ENCODE measurements around the gene STAT3. TPM values are rescaled to one million over a fixed set of nuclear protein-coding genes. Genes with fewer than 3 reads are reported as not detected.
"Not testable (repeated sequence)": the region's sequence is repeated elsewhere in the genome, so short reads cannot be mapped to it uniquely, and the experiment has no call there.

The STAT3 gene
- total and polyA plus RNA-seq, 2 experiments from 2014 or later: 82.1 to 82.7 TPM

GRCh38 chr17:42301022-42301421 lies 87.2 kb downstream of the STAT3 start:
- Histone ChIP-seq H3K36me3 (no peaks in the 10 kb centered on the region), H3K4me1 (ENCODE audit: low read depth) (no peaks in the 10 kb centered on the region), H3K4me3 (no peak overlapping the region), H3K27ac (no peak overlapping the region), H3K9me3 (ENCODE audit: low read depth) (no peaks in the 10 kb centered on the region), H3K27me3 (no peaks in the 10 kb centered on the region)
- no peak for TF ChIP-seq CTCF (IDR thresholded peaks at IDR 0.05; ENCODE audit: low read depth, low read length)
- DNase-seq (ENCODE audit: low read depth in 1 of 2, low spot score in 1 of 2): no peak

- not testable (repeated sequence) for H3K27ac ChIP-seq; H3K9me3 ChIP-seq (ENCODE audit: low read depth); H3K4me1 ChIP-seq (ENCODE audit: low read depth); H3K27me3 ChIP-seq; DNase-seq (ENCODE audit: low read depth in 1 of 2, low spot score in 1 of 2); H3K36me3 ChIP-seq; H3K4me3 ChIP-seq
These were observed 88.3 kb downstream of the STAT3 start for GRCh38 chr17:42299913-42300312.

GRCh38 chr17:42299361-42299760 lies 88.9 kb downstream of the STAT3 start:
- H3K4me3 ChIP-seq; H3K9me3 ChIP-seq (ENCODE audit: low read depth); H3K4me1 ChIP-seq (ENCODE audit: low read depth); H3K27me3 ChIP-seq; H3K27ac ChIP-seq; H3K36me3 ChIP-seq; DNase-seq (ENCODE audit: low read depth in 1 of 2, low spot score in 1 of 2): not testable (repeated sequence)

- DNase-seq (ENCODE audit: low read depth in 1 of 2, low spot score in 1 of 2); H3K27me3 ChIP-seq; H3K9me3 ChIP-seq (ENCODE audit: low read depth); H3K4me1 ChIP-seq (ENCODE audit: low read depth); H3K4me3 ChIP-seq; H3K36me3 ChIP-seq; H3K27ac ChIP-seq: not testable (repeated sequence)
These were observed 90.5 kb downstream of the STAT3 start for GRCh38 chr17:42297775-42298174.

- no peak overlapping the region for H3K4me3 ChIP-seq
- H3K9me3 ChIP-seq (ENCODE audit: low read depth): no peaks in the 10 kb centered on the region
- no peak for TF ChIP-seq CTCF (IDR thresholded peaks at IDR 0.05; ENCODE audit: low read depth, low read length)
- H3K27ac ChIP-seq: no peak overlapping the region
- no peak for DNase-seq (ENCODE audit: low read depth in 1 of 2, low spot score in 1 of 2)
- H3K27me3 ChIP-seq: no peaks in the 10 kb centered on the region
- no peaks in the 10 kb centered on the region for H3K36me3 ChIP-seq
- H3K4me1 ChIP-seq (ENCODE audit: low read depth): no peaks in the 10 kb centered on the region
These were observed 92.2 kb downstream of the STAT3 start for GRCh38 chr17:42296012-42296411.

GRCh38 chr17:42294469-42295398 lies 93.5 kb downstream of the STAT3 start:
- TF ChIP-seq CTCF (IDR thresholded peaks at IDR 0.05; ENCODE audit: low read depth, low read length): no peak
- no peaks in the 10 kb centered on the region for H3K9me3 ChIP-seq (ENCODE audit: low read depth)
- no peaks in the 10 kb centered on the region for H3K27me3 ChIP-seq
- no peak overlapping the region for H3K4me3 ChIP-seq
- H3K4me1 ChIP-seq (ENCODE audit: low read depth): no peaks in the 10 kb centered on the region
- DNase-seq (ENCODE audit: low read depth in 1 of 2, low spot score in 1 of 2): no peak
- H3K27ac ChIP-seq: no peak overlapping the region
- no peaks in the 10 kb centered on the region for H3K36me3 ChIP-seq

- H3K36me3 ChIP-seq: no peaks in the 10 kb centered on the region
- H3K27ac ChIP-seq: no peak overlapping the region
- TF ChIP-seq CTCF (IDR thresholded peaks at IDR 0.05; ENCODE audit: low read depth, low read length): no peak
- peaks cover 31% of the 10 kb centered on the region for H3K27me3 ChIP-seq
- H3K4me1 ChIP-seq (ENCODE audit: low read depth): no peaks in the 10 kb centered on the region
- DNase-seq (ENCODE audit: low read depth in 1 of 2, low spot score in 1 of 2): no peak
- no peak overlapping the region for H3K4me3 ChIP-seq
- H3K9me3 ChIP-seq (ENCODE audit: low read depth): no peaks in the 10 kb centered on the region
These were observed 97.1 kb downstream of the STAT3 start for GRCh38 chr17:42291129-42291528.
